Measurements from ENCODE around the gene CLDN24.

The CLDN24 gene

DNA sequence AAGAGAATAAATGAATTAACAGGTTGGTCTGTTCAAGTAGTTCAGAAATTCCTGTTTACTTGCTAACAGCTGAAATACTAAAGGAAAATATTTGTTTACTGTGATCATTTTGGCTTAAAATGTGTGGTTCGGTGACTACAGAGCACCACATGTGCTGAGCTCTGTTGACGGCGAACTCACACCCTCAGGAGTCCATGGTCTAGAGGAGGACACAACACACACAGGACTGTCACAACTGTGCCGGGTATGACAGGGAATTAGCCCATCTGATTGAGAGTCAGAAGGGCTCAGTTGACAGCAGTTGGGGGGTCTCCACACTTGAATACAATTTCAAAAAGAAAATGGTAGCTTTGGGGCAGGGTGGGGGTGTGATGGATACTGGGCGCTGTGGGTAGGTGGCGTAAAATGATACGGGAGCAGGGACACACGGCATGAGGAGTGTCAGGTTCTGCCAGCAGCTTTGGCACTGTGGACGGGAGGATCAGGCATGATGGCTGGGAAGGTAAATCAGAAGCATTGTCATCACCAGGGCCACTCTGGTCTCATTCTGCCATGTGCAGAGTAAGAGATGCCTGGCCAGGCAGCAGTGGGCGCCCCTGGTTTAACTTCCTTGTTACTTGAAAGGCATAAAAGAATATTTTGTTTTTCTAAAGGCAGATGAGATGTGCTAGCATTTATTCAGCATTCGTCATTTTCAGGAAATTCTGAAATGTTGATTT lies 35.5 kb downstream of the CLDN24 start:
- no peak for DNase-seq (ENCODE audit: insufficient read length, low spot score)
- FAIRE-seq, result no peak

DNA sequence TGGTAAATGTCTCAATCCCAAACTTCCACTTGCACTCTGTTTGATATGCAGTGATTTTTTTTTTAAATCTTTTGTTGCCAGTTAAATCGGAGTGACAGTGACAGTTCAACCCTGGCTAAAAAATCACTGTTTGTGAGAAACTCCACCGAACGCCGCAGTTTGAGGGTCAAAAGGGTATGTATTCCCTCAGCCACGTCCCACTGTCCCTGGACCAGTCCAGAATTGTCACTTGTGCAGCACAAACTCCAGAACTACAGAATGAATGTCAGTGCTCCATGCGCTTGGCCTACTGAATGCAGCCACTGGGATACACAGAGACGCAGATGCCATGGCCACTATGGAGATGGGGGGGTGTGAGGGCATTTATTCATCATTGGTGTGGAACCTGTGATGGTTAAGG lies 36.3 kb downstream of the CLDN24 start:
- DNase-seq (ENCODE audit: insufficient read length, low spot score) (no peak), FAIRE-seq (peak; percentile 33)

DNA sequence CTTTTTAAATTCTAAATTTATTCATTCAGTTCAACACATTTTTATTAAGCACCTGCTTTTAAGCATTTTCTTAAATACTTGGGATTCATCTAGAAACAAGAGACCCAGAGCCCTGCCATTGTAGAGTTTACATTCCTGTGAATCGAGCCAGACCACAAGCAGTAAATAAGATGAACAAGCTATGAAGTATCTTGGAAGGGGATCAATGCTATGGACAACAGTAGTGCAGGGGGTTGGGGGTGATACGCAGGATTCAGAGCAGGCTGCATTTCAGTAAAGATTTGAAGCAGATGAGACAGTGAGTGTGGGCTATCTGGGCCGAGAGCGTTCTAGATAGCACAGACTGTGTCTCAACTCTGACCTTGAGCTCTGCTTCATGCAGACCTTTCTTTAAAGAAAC lies 37.3 kb downstream of the CLDN24 start:
- FAIRE-seq, result no peak
- no peak for DNase-seq (ENCODE audit: insufficient read length, low spot score)

DNA sequence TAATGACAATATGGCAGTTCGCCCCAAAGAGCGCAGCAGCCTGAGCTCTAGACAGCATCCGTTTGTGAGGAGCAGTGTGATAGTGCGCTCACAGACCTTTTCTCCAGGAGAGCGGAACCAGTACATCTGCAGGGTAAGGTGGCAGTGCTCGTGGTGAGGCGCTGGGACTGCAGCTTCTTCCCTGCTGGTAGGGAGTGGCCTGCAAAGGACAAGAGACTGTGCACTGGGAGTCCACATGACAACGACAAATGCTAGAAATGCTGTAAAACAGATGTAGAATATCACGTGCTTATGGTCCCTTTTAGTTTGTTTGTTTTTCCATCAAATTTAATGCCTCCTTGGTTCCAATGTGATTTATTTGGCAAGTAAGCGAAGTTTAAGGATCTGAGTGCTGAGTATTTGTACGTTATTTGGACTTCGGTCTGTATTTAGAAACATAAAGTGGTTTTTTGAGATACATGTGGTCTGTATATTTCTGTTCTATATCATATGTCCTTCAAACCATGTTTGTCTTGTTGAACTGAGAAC lies 37.9 kb downstream of the CLDN24 start:
- DNase-seq (ENCODE audit: insufficient read length, low spot score), result no peak
- peak; percentile 8 for FAIRE-seq

DNA sequence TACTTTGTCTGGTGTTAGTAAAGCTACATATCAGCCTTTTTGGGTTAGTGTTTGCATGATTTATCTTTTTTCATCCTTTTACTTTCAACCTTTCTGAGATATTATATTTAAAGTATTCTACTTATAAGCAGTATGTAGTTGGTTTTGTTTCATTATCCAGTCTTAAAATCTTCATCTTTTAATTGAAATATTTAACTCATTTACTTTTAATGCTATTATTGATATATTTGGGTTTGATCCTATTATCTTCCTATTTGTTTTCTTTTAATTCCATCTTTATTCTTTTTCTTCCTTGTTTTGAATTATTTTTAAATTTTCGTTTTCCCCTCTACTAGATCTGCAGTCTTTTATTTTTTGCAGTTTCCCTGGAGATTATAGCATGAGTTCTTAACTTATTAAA lies 46.1 kb downstream of the CLDN24 start:
- DNase-seq (ENCODE audit: insufficient read length, low spot score), result no peak
- FAIRE-seq, result peak; percentile 33

DNA sequence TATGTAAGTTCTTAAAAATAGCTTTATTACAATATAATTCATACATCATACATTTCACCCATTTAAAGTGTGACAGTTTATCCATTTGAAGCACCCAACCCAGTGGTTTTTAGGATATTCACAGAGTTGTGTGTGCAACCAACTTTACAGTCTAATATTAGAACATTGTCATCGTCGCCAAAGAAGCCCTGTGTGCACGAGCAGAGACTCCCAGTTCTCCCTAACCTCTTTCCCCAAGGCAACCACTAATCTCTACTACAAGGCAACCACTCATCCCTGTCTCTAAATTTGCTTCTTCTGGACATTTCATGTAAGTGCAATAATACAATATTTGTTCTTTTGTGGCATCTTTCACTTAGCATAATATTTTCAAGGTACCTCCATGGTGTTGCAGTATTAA lies 49.8 kb downstream of the CLDN24 start:
- FAIRE-seq (no peak), DNase-seq (ENCODE audit: insufficient read length, low spot score) (no peak)
